Endothelial cell (in vitro differentiated cells): ENCODE results near the gene FLCN. TPM values are rescaled to one million over a fixed set of nuclear protein-coding genes. Genes with fewer than 3 reads are reported as not detected.

Source experiments
- DNase-seq: peaks from one replicate; pipeline ENCODE4 v3.0.0; 2021; ENCODE audit warnings: low spot score
- H3K27ac Mint-ChIP-seq: one replicate; pipeline ENCODE4 v1.8.0; 2021; ENCODE audit warnings: mixed read lengths, inconsistent platforms; ENCODE audit not compliant: unreplicated experiment
- H3K27me3 Mint-ChIP-seq: one replicate; pipeline ENCODE4 v1.8.0; 2021; ENCODE audit warnings: mild to moderate bottlenecking, moderate library complexity, mixed read lengths, inconsistent platforms; ENCODE audit not compliant: unreplicated experiment
- H3K36me3 Mint-ChIP-seq: one replicate; pipeline ENCODE4 v1.8.0; 2021; ENCODE audit warnings: mild to moderate bottlenecking, low read depth, mixed read lengths, inconsistent platforms; ENCODE audit not compliant: unreplicated experiment
- H3K4me1 Mint-ChIP-seq: one replicate; pipeline ENCODE4 v1.8.0; 2021; ENCODE audit warnings: mild to moderate bottlenecking, mixed read lengths, inconsistent platforms; ENCODE audit not compliant: unreplicated experiment
- H3K4me3 Mint-ChIP-seq: one replicate; pipeline ENCODE4 v1.8.0; 2021; ENCODE audit warnings: mild to moderate bottlenecking, mixed read lengths, inconsistent platforms; ENCODE audit not compliant: unreplicated experiment
- H3K9me3 Mint-ChIP-seq: one replicate; pipeline ENCODE4 v1.8.0; 2021; ENCODE audit warnings: mixed read lengths, inconsistent platforms; ENCODE audit not compliant: unreplicated experiment
- CTCF ChIP-seq: fragments of 200-600 bp; sonication (generic); IDR thresholded peaks from one replicate; pipeline ENCODE4 v1.5.0; 2021; ENCODE audit warnings: antibody characterized with exemption; ENCODE audit not compliant: unreplicated experiment
- total RNA-seq: library from RNA; stranded (reverse); fragmentation: NEBNext Ultra II Directional; extraction: Animal tissue kit (Norgen Biotek cat#: 25700); gene quantifications from one replicate; pipeline ENCODE4 v1.2.1, GENCODE V29; 2021; ENCODE audit not compliant: unreplicated experiment

FLCN gene
- total RNA-seq, 1 donor from 2014 or later: 50.4 TPM

DNA sequence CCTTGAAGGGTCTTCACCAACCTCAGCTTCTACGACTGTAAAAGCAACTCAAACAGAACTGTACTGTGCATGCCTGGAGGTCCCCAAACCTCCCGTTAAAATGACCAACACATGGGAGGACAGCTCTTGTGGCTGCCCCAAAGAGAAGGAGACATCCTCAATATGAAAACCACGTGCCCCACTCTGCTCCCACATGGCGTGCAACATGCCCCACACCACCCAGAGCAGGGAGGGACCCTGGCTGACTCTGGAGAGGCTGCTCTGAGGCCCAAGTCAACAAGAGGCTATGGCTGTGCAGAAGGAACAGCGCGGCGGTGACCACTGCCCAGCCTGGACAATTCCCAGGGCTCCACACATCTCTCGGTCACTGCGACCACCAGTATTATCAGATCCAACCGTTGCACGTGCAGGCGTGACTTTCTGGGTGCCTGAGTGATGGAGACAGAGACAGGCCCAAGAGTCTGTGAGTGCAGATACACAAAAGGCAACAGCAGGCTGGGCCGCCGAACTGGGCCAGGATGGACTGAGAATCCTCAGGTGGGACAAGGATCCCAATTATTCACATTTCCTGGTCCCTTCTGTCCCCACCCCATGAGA lies 32.2 kb downstream of the FLCN start:
- no peak overlapping the region for H3K4me3 Mint-ChIP-seq
- H3K27me3 Mint-ChIP-seq: peaks cover 2% of the 10 kb centered on the region
- H3K27ac Mint-ChIP-seq: no peak overlapping the region
- DNase-seq: no peak
- peaks cover 3% of the 10 kb centered on the region for H3K36me3 Mint-ChIP-seq
- H3K9me3 Mint-ChIP-seq: no peaks in the 10 kb centered on the region
- no peak for TF ChIP-seq CTCF
- peaks cover 8% of the 10 kb centered on the region for H3K4me1 Mint-ChIP-seq

GRCh38 chr17:17204041-17204591 lies 32.9 kb downstream of the FLCN start:
- Mint-ChIP-seq H3K27me3 (peaks cover 2% of the 10 kb centered on the region), H3K4me3 (no peak overlapping the region)

GRCh38 chr17:17203173-17203730 lies 33.7 kb downstream of the FLCN start:
- H3K9me3 Mint-ChIP-seq: no peaks in the 10 kb centered on the region

More at GRCh38 chr17:17204041-17204591, 32.9 kb downstream of the FLCN start:
- Mint-ChIP-seq H3K9me3 (no peaks in the 10 kb centered on the region), H3K4me1 (peaks cover 8% of the 10 kb centered on the region), H3K27ac (no peak overlapping the region), H3K36me3 (peaks cover 3% of the 10 kb centered on the region)
- DNase-seq: no peak
- TF ChIP-seq CTCF: no peak

GRCh38 chr17:17201907-17202306 lies 35.1 kb downstream of the FLCN start:
- TF ChIP-seq CTCF: no peak
- Mint-ChIP-seq H3K4me1 (peaks cover 8% of the 10 kb centered on the region), H3K27ac (no peak overlapping the region), H3K36me3 (peaks cover 3% of the 10 kb centered on the region), H3K27me3 (peaks cover 2% of the 10 kb centered on the region), H3K4me3 (no peak overlapping the region), H3K9me3 (no peaks in the 10 kb centered on the region)
- no peak for DNase-seq

More at GRCh38 chr17:17203173-17203730, 33.7 kb downstream of the FLCN start:
- no peak for DNase-seq
- no peak for TF ChIP-seq CTCF
- H3K27me3 Mint-ChIP-seq: peaks cover 2% of the 10 kb centered on the region
- peaks cover 3% of the 10 kb centered on the region for H3K36me3 Mint-ChIP-seq
- H3K4me1 Mint-ChIP-seq: peaks cover 8% of the 10 kb centered on the region
- no peak overlapping the region for H3K27ac Mint-ChIP-seq
- H3K4me3 Mint-ChIP-seq: no peak overlapping the region

- Mint-ChIP-seq H3K27ac (no peak overlapping the region), H3K4me1 (peaks cover 8% of the 10 kb centered on the region), H3K9me3 (no peaks in the 10 kb centered on the region), H3K27me3 (no peaks in the 10 kb centered on the region), H3K4me3 (no peak overlapping the region), H3K36me3 (peaks cover 3% of the 10 kb centered on the region)
- no peak for TF ChIP-seq CTCF
- DNase-seq: no peak
Observed at GRCh38 chr17:17201271-17201670, 35.7 kb downstream of the FLCN start.
